ENCODE data around the gene NUTM2B.
"Not testable (repeated sequence)": the region's sequence is repeated elsewhere in the genome, so short reads cannot be mapped to it uniquely, and the experiment has no call there.

DNA sequence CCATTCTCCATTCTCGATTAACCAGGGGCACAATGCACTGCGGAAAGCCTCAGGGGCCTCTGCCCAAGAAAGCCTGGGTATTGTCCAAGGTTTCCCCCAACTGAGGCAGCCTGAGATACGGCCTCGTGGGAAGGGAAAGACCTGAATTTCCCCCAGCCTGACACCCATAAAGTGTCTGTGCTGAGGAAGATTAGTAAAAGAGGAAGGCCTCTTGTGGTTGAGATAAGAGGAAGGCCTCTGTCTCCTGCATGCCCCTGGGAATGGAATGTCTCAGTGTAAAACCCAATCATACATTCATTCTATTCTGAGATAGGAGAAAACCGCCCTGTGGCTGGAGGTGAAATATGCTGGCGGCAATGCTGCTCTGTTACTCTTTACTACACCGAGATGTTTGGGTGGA lies 41.8 kb downstream of the NUTM2B start:
- TF ChIP-seq, protein P1, sequence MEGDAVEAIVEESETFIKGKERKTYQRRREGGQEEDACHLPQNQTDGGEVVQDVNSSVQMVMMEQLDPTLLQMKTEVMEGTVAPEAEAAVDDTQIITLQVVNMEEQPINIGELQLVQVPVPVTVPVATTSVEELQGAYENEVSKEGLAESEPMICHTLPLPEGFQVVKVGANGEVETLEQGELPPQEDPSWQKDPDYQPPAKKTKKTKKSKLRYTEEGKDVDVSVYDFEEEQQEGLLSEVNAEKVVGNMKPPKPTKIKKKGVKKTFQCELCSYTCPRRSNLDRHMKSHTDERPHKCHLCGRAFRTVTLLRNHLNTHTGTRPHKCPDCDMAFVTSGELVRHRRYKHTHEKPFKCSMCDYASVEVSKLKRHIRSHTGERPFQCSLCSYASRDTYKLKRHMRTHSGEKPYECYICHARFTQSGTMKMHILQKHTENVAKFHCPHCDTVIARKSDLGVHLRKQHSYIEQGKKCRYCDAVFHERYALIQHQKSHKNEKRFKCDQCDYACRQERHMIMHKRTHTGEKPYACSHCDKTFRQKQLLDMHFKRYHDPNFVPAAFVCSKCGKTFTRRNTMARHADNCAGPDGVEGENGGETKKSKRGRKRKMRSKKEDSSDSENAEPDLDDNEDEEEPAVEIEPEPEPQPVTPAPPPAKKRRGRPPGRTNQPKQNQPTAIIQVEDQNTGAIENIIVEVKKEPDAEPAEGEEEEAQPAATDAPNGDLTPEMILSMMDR (CRISPR knock-in tag; IDR thresholded peaks at IDR 0.05) = not testable (repeated sequence)
- TF ChIP-seq POLR2AphosphoS5 (IDR thresholded peaks at IDR 0.05; ENCODE audit: low read depth, low read length); CREB1 (IDR thresholded peaks at IDR 0.05); CREB1 (CRISPR knock-in tag; IDR thresholded peaks at IDR 0.05); HCFC1 (IDR thresholded peaks at IDR 0.05; ENCODE audit: low read depth, low read length); YY1 (IDR thresholded peaks at IDR 0.05; ENCODE audit: insufficient read depth, insufficient replicate concordance, low read depth, low read length); GABPA (IDR thresholded peaks at IDR 0.05; ENCODE audit: low read depth, low read length); GABPA (CRISPR knock-in tag; IDR thresholded peaks at IDR 0.05; ENCODE audit: low read depth); ATF7-NPFF (CRISPR knock-in tag; IDR thresholded peaks at IDR 0.05; ENCODE audit: low read depth): not testable (repeated sequence)

All from HepG2 (cell line).